CD4-positive, alpha-beta memory T cell (primary cell): ENCODE data around the gene RASA3. TPM values are rescaled to one million over a fixed set of nuclear protein-coding genes. Genes with fewer than 3 reads are reported as not detected.
A peak's percentile ranks its signal among the peaks of the same experiment; 100 is the strongest.
"Not testable (repeated sequence)": the region's sequence is repeated elsewhere in the genome, so short reads cannot be mapped to it uniquely, and the experiment has no call there.

ENCODE experiments used
- CTCF ChIA-PET: fragments of 350-600 bp; sonication (Branson Sonifier 250); formaldehyde crosslinking; loops from one replicate; lab custom pipeline; 2021; ENCODE audit warnings: inconsistent platforms; ENCODE audit not compliant: partially characterized antibody; lab: Charles Lee
- POLR2A ChIA-PET: fragments of 350-600 bp; sonication (Branson Sonifier 250); formaldehyde crosslinking; loops from one replicate; lab custom pipeline; 2021; ENCODE audit not compliant: partially characterized antibody; lab: Charles Lee
- DNase-seq, 5 donors: peaks; one replicate each; pipeline versions ENCODE4 v3.0.0 to v3.0.0-alpha.2; 2020 to 2022; ENCODE audit warnings: mixed read lengths in 1 of 5
- H3K27ac ChIP-seq: one replicate; pipeline ENCODE4 v1.7.0; 2013; ENCODE audit warnings: low read depth, low read length
- H3K27me3 ChIP-seq: 2 replicates; pipeline ENCODE4 v1.7.0; 2013; ENCODE audit warnings: mild to moderate bottlenecking, low read length, moderate library complexity; ENCODE audit not compliant: insufficient read depth
- H3K36me3 ChIP-seq: 2 replicates; pipeline ENCODE4 v1.7.0; 2013; ENCODE audit warnings: mild to moderate bottlenecking, low read length, moderate library complexity; ENCODE audit not compliant: insufficient read depth
- H3K4me1 ChIP-seq: 2 replicates; pipeline ENCODE4 v1.7.0; 2013; ENCODE audit warnings: mild to moderate bottlenecking, low read length, moderate library complexity; ENCODE audit not compliant: insufficient read depth
- H3K4me3 ChIP-seq, 2 donors: one replicate each; pipeline ENCODE4 v1.7.0; 2013; ENCODE audit warnings: low read length in 2 of 2, mild to moderate bottlenecking in 1 of 2
- H3K9me3 ChIP-seq, 2 donors: one replicate each; pipeline ENCODE4 v1.7.0; 2013; ENCODE audit warnings: low read length in 2 of 2, control low read depth in 1 of 2; ENCODE audit not compliant: control insufficient read depth in 1 of 2
- H3K27ac Mint-ChIP-seq, 7 donors: one replicate each; pipeline ENCODE4 v1.8.0; 2020 to 2021; ENCODE audit warnings: mixed read lengths in 7 of 7, mild to moderate bottlenecking in 6 of 7, inconsistent platforms in 3 of 7, moderate library complexity in 3 of 7
- H3K27me3 Mint-ChIP-seq, 2 donors: one replicate each; pipeline ENCODE4 v1.8.0; 2020 to 2021; ENCODE audit warnings: mixed read lengths in 2 of 2
- H3K36me3 Mint-ChIP-seq, 2 donors: one replicate each; pipeline ENCODE4 v1.8.0; 2020 to 2021; ENCODE audit warnings: mixed read lengths in 2 of 2, inconsistent platforms in 1 of 2, mild to moderate bottlenecking in 1 of 2
- H3K4me1 Mint-ChIP-seq, 4 donors: one replicate each; pipeline ENCODE4 v1.8.0; 2020 to 2021; ENCODE audit warnings: mixed read lengths in 4 of 4, mild to moderate bottlenecking in 1 of 4
- H3K4me3 Mint-ChIP-seq, 8 donors: one replicate each; pipeline ENCODE4 v1.8.0; 2020 to 2021; ENCODE audit warnings: mixed read lengths in 8 of 8, mild to moderate bottlenecking in 7 of 8, moderate library complexity in 6 of 8, inconsistent platforms in 3 of 8
- H3K9me3 Mint-ChIP-seq, 8 donors: one replicate each; pipeline ENCODE4 v1.8.0; 2020 to 2021; ENCODE audit warnings: mixed read lengths in 8 of 8, mild to moderate bottlenecking in 5 of 8, inconsistent platforms in 3 of 8, moderate library complexity in 1 of 8
- intact Hi-C: fragments of 100-400 bp; cut with micrococcal nuclease; formaldehyde crosslinking; loops from one replicate; pipeline ENCODE4 v1.15.1; 2023
- polyA plus RNA-seq, 2 donors: library from polyadenylated mRNA; unstranded; fragments of 300-500 nt; fragmentation: Illumina TruSeq; gene quantifications; one replicate each; pipeline ENCODE4 v1.2.3, GENCODE V29; 2021
- total RNA-seq, 2 experiments: library from RNA; stranded (reverse); gene quantifications; one replicate each; pipeline ENCODE4 v1.2.3, GENCODE V29; 2021

RASA3 gene
- total and polyA plus RNA-seq, 4 experiments from 2014 or later = 65.5 to 174 (median 156) TPM

- peak in 1 of 5 donors; percentile 29 for DNase-seq
- Mint-ChIP-seq H3K36me3 (peaks cover 32 to 65% of the 10 kb centered on the region in 2 donors), H3K27ac (peak overlapping the region; percentile 5 to 92 (median 87)), H3K9me3 (peaks cover 0 to 17% (median 0%) of the 10 kb centered on the region in 8 donors), H3K4me1 (peaks cover 57 to 88% (median 72%) of the 10 kb centered on the region in 4 donors), H3K27me3 (no peaks in the 10 kb centered on the region), H3K4me3 (peak overlapping the region in 6 of 8 donors; percentile 32 to 67 (median 50))
- intact Hi-C loops = loop anchor here (5.0 to 10.0 kb wide), 3 partner anchors 33 to 139 kb away; partner anchors contain the start of gene C13orf46
- Histone ChIP-seq H3K4me1 (peaks cover 88% of the 10 kb centered on the region), H3K36me3 (peaks cover 39% of the 10 kb centered on the region), H3K27me3 (no peaks in the 10 kb centered on the region), H3K27ac (peak overlapping the region; percentile 44), H3K4me3 (no peak overlapping the region), H3K9me3 (no peaks in the 10 kb centered on the region)
- POLR2A ChIA-PET = interaction anchor here (0.7 to 7.8 kb wide), 8 partner anchors 14 to 48 kb away, joined by 3 to 113 read pairs (median 4); partner anchors contain the start of gene RASA3
- CTCF ChIA-PET = interaction anchor here (1.4 kb wide), 1 partner anchor 112 kb away, joined by 3 read pairs; no protein-coding TSS in a partner anchor
Observed at GRCh38 chr13:114114006-114114640, 18.3 kb downstream of the RASA3 start.

- Histone ChIP-seq H3K36me3 (peaks cover 45% of the 10 kb centered on the region), H3K4me1 (peaks cover 88% of the 10 kb centered on the region)
- peaks cover 0 to 18% (median 0%) of the 10 kb centered on the region in 8 donors for H3K9me3 Mint-ChIP-seq
- ChIA-PET POLR2A (interaction anchor here (1.1 to 7.8 kb wide), 5 partner anchors 15 to 46 kb away, joined by 3 to 113 read pairs (median 39); partner anchors contain the start of gene RASA3), CTCF (interaction anchor here (1.4 kb wide), 1 partner anchor 113 kb away, joined by 3 read pairs; no protein-coding TSS in a partner anchor)
- H3K27ac Mint-ChIP-seq = peak overlapping the region in 6 of 7 donors; percentile 74 to 93 (median 82)
- H3K9me3 ChIP-seq, H3K27me3 Mint-ChIP-seq, H3K27me3 ChIP-seq, H3K27ac ChIP-seq, H3K4me3 ChIP-seq: not testable (repeated sequence)
- peak overlapping the region in 5 of 8 donors; percentile 28 to 73 (median 70) for H3K4me3 Mint-ChIP-seq
- peaks cover 36 to 65% of the 10 kb centered on the region in 2 donors for H3K36me3 Mint-ChIP-seq
- peaks cover 56 to 88% (median 72%) of the 10 kb centered on the region in 4 donors for H3K4me1 Mint-ChIP-seq
- peak in 1 of 5 donors; percentile 16 for DNase-seq
- intact Hi-C loops = loop anchor here (5.0 to 10.0 kb wide), 3 partner anchors 34 to 139 kb away; partner anchors contain the start of gene C13orf46
Observed at GRCh38 chr13:114113395-114113794, 19.0 kb downstream of the RASA3 start.

DNA sequence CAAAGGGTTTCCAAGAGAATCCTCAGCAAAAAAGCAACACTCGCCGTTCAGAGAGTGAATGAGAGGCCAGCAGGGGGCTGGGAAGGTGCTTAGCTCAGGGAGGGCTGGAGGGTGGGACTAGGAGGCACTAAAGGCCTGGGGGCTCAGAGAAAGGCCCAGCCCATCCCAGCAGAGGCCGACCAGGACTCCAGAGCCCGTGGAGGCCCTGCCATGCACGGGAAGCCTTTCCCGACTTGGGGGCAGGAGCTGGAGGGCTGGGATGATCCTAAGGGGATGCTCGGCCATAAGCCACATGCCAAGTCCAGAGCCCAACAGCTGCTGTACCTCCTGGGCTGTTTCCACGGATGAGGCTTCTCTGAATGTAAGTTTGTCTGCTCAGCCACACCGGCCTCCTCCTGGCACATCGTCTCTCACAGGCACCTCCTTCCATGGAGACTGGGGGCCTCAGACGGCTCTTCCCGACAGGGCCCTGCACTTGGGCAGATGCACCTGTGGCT, 19.5 kb downstream of the RASA3 start:
- Mint-ChIP-seq H3K4me3 (peak overlapping the region in 4 of 8 donors; percentile 28 to 73 (median 71)), H3K4me1 (peaks cover 57 to 88% (median 72%) of the 10 kb centered on the region in 4 donors), H3K27me3 (no peaks in the 10 kb centered on the region), H3K27ac (peak overlapping the region; percentile 70 to 93 (median 79)), H3K36me3 (peaks cover 41 to 63% of the 10 kb centered on the region in 2 donors), H3K9me3 (peaks cover 0 to 20% (median 0%) of the 10 kb centered on the region in 8 donors)
- Histone ChIP-seq H3K4me3 (no peak overlapping the region), H3K27ac (no peak overlapping the region), H3K27me3 (no peaks in the 10 kb centered on the region), H3K4me1 (peaks cover 88% of the 10 kb centered on the region), H3K36me3 (peaks cover 48% of the 10 kb centered on the region), H3K9me3 (no peaks in the 10 kb centered on the region)
- CTCF ChIA-PET = interaction anchor here (0.6 to 3.6 kb wide), 4 partner anchors 14 to 113 kb away, joined by 3 to 32 read pairs (median 14); no protein-coding TSS in a partner anchor
- intact Hi-C loops = loop anchor here (5.0 to 10.0 kb wide), 3 partner anchors 34 to 138 kb away; partner anchors contain the start of gene C13orf46
- DNase-seq = peak in 1 of 5 donors; percentile 4
- POLR2A ChIA-PET = interaction anchor here (1.2 to 7.8 kb wide), 6 partner anchors 16 to 267 kb away, joined by 5 to 113 read pairs (median 30); partner anchors contain the start of gene RASA3

DNA sequence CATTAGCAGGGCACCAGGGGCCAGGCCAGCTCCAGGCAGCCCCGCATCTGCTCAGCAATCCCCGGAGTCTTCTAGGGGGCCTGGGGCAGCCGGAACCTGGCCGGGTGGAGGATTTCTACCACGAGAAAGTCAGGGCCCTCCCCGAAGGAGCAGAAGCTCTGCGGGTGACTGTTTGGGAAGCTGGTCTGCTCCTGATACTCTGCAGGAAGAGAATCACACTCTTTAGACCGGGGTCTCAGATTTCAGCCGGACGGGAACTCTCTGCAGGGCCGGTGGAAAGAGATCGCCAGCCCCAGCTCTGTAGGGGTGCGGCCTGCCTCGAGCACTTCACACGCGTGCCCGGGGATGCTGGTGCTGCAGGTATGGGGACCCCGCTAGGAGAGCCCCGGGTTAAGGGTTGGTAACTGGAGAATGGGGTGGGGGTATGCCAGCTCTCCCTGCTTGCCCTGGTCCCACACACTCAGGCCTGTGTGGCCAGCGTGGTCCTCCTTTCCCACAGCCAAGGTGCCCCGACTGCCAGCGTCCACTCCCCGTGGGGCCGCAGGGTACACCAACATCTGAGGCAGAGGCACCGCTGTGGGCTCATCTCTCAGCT, 20.1 kb downstream of the RASA3 start:
- no peak overlapping the region for H3K27ac ChIP-seq
- peaks cover 52 to 88% (median 69%) of the 10 kb centered on the region in 4 donors for H3K4me1 Mint-ChIP-seq
- H3K27me3 Mint-ChIP-seq = no peaks in the 10 kb centered on the region
- POLR2A ChIA-PET = interaction anchor here (0.6 to 7.8 kb wide), 8 partner anchors 16 to 266 kb away, joined by 3 to 113 read pairs (median 18); partner anchors contain the start of gene RASA3
- H3K36me3 Mint-ChIP-seq = peaks cover 36 to 58% of the 10 kb centered on the region in 2 donors
- DNase-seq = peak in 1 of 5 donors; percentile 33
- intact Hi-C loops = loop anchor here (5.0 to 10.0 kb wide), 3 partner anchors 35 to 138 kb away; partner anchors contain the start of gene C13orf46
- peaks cover 89% of the 10 kb centered on the region for H3K4me1 ChIP-seq
- H3K9me3 ChIP-seq = no peaks in the 10 kb centered on the region
- CTCF ChIA-PET = interaction anchor here (0.5 to 3.6 kb wide), 8 partner anchors 12 to 114 kb away, joined by 3 to 32 read pairs (median 6); no protein-coding TSS in a partner anchor
- peak overlapping the region; percentile 70 to 90 (median 84) for H3K27ac Mint-ChIP-seq
- peaks cover 0 to 16% (median 0%) of the 10 kb centered on the region in 8 donors for H3K9me3 Mint-ChIP-seq
- no peak overlapping the region for H3K4me3 ChIP-seq
- no peaks in the 10 kb centered on the region for H3K27me3 ChIP-seq
- H3K36me3 ChIP-seq = peaks cover 46% of the 10 kb centered on the region
- H3K4me3 Mint-ChIP-seq = peak overlapping the region in 4 of 8 donors; percentile 39 to 59 (median 49)

GRCh38 chr13:114111577-114111976, 20.8 kb downstream of the RASA3 start:
- H3K4me3 ChIP-seq = no peak overlapping the region

GRCh38 chr13:114110830-114111189, 21.6 kb downstream of the RASA3 start:
- POLR2A ChIA-PET = interaction anchor here (0.8 to 7.8 kb wide), 17 partner anchors 8 to 265 kb away, joined by 3 to 113 read pairs (median 5); partner anchors contain the start of gene RASA3

More at GRCh38 chr13:114111577-114111976, 20.8 kb downstream of the RASA3 start:
- CTCF ChIA-PET = interaction anchor here (0.5 to 3.6 kb wide), 17 partner anchors 12 to 115 kb away, joined by 3 to 32 read pairs (median 4); no protein-coding TSS in a partner anchor
- Histone ChIP-seq H3K27me3 (no peaks in the 10 kb centered on the region), H3K27ac (peak overlapping the region; percentile 10), H3K4me1 (peaks cover 93% of the 10 kb centered on the region), H3K36me3 (peaks cover 51% of the 10 kb centered on the region), H3K9me3 (no peaks in the 10 kb centered on the region)
- Mint-ChIP-seq H3K27me3 (no peaks in the 10 kb centered on the region), H3K36me3 (peaks cover 36 to 61% of the 10 kb centered on the region in 2 donors), H3K27ac (peak overlapping the region; percentile 70 to 90 (median 84)), H3K4me3 (peak overlapping the region in 7 of 8 donors; percentile 12 to 59 (median 39)), H3K4me1 (peaks cover 47 to 90% (median 71%) of the 10 kb centered on the region in 4 donors), H3K9me3 (peaks cover 0 to 15% (median 0%) of the 10 kb centered on the region in 8 donors)
- peak in 1 of 5 donors; percentile 43 for DNase-seq
- POLR2A ChIA-PET = interaction anchor here (0.6 to 7.8 kb wide), 12 partner anchors 17 to 265 kb away, joined by 3 to 113 read pairs (median 12); partner anchors contain the start of gene RASA3
- intact Hi-C loops = loop anchor here (5.0 to 10.0 kb wide), 3 partner anchors 36 to 137 kb away; partner anchors contain the start of gene C13orf46

More at GRCh38 chr13:114110830-114111189, 21.6 kb downstream of the RASA3 start:
- CTCF ChIA-PET = interaction anchor here (0.6 to 3.6 kb wide), 28 partner anchors 8 to 117 kb away, joined by 3 to 32 read pairs (median 4); no protein-coding TSS in a partner anchor
- Histone ChIP-seq H3K27ac (peak overlapping the region; percentile 52), H3K4me1 (peaks cover 96% of the 10 kb centered on the region), H3K4me3 (peak overlapping the region in 1 of 2 donors; percentile 44), H3K36me3 (peaks cover 55% of the 10 kb centered on the region)
- not testable (repeated sequence) for DNase-seq, H3K27me3 ChIP-seq, H3K9me3 ChIP-seq, H3K27me3 Mint-ChIP-seq
- intact Hi-C loops = loop anchor here (1.0 to 10.0 kb wide), 7 partner anchors 18 to 294 kb away; partner anchors contain the start of gene C13orf46
- peak overlapping the region; percentile 84 to 91 (median 88) for H3K4me3 Mint-ChIP-seq
- H3K9me3 Mint-ChIP-seq = peaks cover 0 to 17% (median 0%) of the 10 kb centered on the region in 8 donors
- H3K36me3 Mint-ChIP-seq = peaks cover 39 to 62% of the 10 kb centered on the region in 2 donors
- peaks cover 50 to 90% (median 74%) of the 10 kb centered on the region in 4 donors for H3K4me1 Mint-ChIP-seq
- H3K27ac Mint-ChIP-seq = peak overlapping the region; percentile 94 to 98 (median 95)
